ENCODE measurements around the gene TMTC2.

Gene TMTC2

DNA sequence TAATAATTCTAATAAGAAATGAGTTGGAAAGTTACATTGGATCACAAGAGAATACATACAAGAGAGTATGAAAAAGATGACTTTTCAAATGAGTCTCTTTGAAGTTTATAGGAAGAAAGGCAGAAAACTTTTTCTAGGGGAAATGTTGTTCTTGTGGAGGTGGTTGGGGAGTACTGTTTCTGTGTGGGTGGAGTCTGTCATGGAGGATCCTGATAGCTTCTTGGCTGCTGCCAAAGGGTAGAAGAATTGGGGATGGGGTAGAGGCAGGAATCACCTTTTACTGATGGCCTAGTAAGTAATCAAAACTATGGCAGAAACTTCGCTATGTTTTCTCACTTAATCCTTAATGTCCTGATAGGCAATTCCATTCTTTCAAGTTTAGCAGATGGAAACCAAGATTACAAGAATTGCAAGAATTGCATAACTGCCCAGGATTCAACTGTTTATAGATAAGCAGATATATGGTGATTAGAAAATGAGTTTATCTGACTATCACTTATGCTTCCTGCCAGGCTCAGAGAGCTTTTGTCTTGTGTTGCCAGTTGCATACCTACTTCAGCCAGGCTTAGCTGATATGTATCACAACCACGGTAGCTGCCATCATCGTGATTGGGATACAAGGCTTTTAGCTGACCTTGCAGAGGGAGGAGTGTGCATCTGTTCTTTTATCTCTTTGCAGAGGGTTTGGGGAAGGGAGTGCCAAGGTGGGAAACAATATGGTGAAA lies 463.9 kb downstream of the TMTC2 start:
- DNase-seq: no peak

DNA sequence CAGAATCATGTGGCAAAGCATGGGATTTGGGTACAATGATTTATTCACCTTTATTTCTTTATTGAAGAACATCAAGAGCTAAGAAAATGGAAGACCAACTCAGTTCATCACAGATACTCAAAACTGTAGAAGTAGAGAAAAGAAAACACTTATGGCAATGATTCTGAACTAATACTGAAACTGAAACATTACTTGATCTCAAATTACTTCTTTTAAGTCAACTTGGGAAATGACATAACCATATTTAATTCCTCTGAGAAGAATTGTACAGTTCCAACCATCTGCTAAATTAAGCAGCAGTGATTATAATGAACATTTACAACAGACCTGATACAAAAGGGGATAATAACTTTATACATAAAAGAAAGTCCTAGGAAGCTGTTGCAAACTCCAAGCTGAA lies 466.5 kb downstream of the TMTC2 start:
- DNase-seq: no peak

GRCh38 chr12:83156815-83157214 lies 470.1 kb downstream of the TMTC2 start:
- DNase-seq: peak; percentile 40

- no peak for DNase-seq
Observed at GRCh38 chr12:83157604-83158003, 470.9 kb downstream of the TMTC2 start.

GRCh38 chr12:83158613-83159207 lies 472.0 kb downstream of the TMTC2 start:
- no peak for DNase-seq

GRCh38 chr12:83161456-83161855 lies 474.8 kb downstream of the TMTC2 start:
- no peak for DNase-seq

GRCh38 chr12:83168751-83169150 lies 482.0 kb downstream of the TMTC2 start:
- DNase-seq: no peak

DNA sequence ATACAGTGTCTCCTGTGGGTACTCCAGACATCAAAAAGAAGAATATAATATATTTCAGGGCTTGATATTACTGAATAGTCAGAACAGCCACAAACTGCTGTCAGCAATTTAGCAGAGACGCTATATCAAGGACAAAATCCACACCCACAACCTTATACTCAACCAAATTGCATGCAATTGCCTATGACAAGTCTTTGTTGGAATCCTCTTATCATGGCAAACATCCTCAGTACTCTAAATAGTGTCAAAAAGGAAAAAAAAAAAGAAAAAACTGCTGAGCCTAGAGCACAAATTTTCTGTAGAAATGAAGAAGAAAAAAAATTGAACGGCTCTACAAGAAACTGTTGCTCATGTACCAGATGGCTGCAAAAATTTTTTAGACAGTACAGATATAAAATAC lies 485.7 kb downstream of the TMTC2 start:
- no peak for DNase-seq

DNA sequence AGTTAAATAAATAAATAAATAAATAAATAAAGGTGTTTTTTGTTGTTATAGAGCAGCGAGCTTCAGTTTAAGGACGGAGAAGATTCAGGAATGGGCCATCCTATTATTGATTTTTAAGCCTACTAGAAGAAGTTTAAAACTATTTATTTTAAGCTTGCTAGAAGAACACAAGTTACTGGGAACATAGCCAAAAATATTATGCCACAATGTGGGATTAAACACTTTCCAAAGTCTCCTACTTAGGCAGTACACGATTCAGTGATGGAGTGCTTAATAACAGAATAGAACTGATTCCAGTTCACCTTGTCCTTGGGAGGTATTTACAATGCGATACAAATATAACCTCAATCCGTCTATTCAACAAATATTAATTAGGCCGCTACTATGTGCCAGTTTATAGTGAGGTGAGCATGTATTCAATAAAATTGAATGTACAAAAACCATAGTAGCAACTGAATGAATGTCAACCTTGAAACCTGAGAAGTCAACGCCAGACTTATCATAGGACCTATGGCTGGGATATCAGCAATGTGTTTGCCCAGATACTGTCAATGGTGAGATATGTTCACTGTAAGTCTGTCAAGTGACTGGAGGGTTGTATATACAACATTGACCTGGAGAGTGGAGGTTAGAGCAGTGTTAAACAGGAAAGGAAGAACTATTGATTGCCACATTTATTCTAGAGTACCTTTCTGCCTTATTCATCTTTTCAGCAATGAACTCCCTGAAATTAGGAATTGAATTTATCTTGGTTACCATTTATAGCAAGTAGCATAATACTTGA lies 486.4 kb downstream of the TMTC2 start:
- DNase-seq: no peak

- no peak for DNase-seq
Observed at GRCh38 chr12:83179999-83180398, 493.3 kb downstream of the TMTC2 start.

GRCh38 chr12:83181074-83181473 lies 494.4 kb downstream of the TMTC2 start:
- no peak for DNase-seq

GRCh38 chr12:83183132-83183531 lies 496.4 kb downstream of the TMTC2 start:
- no peak for DNase-seq
